ENCODE results near the gene MEGF9.
A peak's percentile ranks its signal among the peaks of the same experiment; 100 is the strongest.
"Not testable (repeated sequence)": the region's sequence is repeated elsewhere in the genome, so short reads cannot be mapped to it uniquely, and the experiment has no call there.

The MEGF9 gene

DNA sequence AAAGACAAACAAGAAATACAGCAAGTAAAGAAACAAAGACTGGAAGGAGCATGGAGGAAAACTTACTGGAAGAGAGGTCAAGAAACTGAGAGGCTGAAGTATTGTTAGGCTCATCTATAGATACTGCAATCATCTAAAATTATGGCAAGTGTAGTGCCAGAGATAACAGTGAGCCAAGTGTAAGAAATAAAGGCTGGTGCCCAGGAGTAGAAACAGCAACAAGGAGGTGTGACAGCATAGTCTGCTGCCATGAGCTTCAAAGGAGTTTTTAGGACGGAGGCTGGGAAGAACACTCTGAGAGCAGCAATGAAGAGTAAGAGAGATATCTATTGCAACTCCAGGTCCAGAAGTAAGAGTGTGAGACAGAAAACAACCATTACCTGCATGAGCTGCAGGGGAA lies 60.5 kb downstream of the MEGF9 start:
- no peak for DNase-seq

DNA sequence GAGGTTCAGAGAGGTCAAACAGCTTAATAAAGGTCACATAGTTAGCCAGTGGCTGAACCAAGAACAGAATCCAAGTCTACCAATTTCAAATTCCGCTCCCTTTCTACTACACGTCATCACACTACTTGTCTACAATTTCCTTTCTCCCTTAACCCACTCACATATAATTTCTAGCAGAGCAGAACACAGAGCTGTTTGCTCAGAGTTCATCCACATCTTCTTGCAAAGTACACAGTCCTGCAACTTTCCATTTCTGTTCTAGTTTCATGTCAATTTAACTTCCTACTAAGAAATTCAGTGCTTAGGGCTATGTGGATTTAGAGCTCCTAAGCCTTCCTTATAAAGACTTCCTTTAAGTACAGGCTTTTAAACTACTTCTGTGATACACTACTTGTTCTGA lies 61.3 kb downstream of the MEGF9 start:
- no peak for DNase-seq

DNA sequence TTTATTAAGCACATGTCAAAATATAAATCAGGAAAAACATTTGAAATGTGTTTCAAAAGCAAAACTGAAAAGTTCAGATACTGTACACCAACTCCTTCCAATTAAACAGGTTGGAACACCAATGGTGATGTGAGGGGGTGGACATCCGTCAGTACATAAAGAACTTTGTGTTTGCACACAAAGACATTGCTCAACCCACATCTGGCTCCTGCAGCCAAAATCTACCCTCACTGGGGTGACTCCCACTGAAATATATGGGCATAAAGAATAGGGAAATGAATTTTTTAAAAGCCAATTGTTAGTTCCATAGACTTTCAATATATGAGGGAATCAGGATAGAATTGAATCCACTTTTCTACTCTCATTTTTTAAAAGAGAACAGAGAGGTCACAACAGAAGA lies 63.9 kb downstream of the MEGF9 start:
- DNase-seq: no peak

DNA sequence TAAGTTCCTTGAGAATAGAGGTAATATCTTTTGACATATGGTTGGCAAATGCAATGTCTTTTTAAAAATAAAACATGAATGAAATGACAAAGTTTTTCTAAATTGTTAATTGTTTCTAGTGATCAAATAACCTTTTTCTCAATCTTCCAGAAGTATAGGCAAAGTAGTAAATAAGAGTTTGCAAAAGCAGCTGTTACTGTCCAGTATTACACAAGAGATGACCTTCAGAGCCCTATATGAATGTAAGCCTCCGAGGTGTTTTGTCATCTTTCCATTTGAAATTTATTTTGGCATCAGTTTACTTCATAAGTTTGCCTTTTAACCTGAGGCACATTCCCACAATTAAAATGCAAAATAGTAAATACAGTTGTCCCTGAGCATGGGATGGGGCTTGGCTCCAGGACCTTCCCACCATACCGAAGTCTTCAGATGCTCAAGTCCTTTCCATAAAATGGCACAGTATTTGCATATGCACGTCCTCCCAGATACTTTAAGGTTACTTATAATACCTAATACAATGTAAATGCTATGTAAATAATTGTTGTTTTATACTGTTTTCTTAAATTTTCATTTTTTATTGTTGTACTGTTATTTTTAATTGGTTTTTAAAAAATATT lies 65.6 kb downstream of the MEGF9 start:
- no peak for DNase-seq

DNA sequence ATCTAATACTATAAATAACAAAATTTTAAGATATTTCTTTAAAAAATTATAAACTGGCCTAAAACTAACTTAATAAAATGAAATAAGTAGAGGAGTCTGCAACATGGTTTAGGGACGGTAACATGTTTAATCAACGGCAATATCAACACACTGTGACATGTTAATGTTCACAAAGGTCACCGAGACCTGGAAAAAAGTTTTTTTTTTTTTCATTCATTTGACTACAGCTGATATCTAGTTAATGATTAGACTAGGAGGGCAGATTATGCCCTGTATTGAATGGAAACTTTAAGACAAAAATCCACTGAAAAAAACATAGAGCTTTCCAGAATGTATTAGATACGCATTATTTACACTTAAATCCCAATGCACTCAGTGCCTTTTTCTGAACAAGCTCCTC lies 67.3 kb downstream of the MEGF9 start:
- DNase-seq: no peak

DNA sequence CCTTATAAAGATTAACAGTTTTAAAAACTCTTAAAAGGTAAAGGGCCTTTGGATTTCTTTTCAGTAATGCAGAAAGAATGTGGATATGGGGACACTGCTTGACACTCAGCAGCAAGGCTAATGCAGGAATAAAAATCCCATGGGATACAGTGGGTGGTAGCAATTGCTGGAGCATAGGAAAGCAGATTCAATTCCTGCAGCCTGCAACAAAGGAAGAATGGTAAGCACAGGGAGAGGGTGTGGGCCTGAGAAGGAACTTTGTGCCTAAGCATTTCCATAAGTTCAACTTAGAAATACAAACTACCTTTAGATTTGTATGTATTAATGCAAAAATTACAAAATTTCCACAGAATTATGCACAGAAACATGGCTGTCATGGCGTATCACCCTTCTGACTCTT lies 68.5 kb downstream of the MEGF9 start:
- DNase-seq: no peak

DNA sequence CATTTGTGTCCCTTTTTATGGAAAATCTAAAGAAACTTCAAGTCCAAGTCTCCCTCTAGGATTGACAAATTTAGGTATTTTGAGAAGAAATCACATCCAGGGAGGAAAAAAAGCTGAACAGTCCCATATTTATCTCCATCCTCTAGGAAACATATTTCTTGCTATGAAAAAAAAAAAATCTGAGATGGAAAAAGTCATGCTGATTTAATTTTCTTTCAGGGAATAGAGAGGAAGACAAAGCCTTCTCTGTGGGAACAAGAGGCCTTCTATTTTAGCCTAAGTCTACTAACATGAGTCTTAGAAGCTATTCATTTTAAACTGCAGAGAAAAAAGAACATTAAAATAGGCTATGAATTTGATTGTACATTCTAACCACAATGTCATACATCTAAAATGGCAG lies 71.2 kb downstream of the MEGF9 start:
- DNase-seq: no peak

DNA sequence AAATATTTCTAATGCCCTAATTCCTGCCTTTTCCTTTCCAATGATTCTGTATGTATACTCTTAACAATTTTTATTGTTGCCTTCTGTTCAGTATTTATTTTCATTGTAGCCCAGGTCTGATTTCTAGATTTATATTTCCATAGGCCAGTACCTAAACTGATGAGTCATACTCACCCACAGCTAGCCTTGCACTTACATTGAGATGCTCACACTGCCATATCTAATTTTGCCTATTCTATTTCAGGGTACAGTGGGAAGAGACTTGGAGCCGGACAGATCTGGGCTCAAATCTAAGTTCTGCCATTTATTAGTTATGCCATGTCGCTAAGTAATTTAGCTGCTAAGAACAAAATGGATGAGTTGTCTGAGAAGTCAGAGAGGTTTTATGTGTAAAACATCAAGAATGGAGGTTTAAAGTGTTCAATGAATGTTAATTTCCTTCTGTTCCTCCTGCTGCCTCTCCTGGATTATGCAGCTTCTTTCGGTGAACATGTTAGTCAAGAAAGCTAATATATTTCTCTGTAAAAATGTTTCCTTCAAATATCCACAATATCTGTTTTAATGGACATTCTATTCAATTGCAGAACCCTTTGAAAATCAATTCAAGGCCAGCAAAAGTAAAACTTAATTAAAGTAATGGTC lies 72.0 kb downstream of the MEGF9 start:
- DNase-seq: no peak

DNA sequence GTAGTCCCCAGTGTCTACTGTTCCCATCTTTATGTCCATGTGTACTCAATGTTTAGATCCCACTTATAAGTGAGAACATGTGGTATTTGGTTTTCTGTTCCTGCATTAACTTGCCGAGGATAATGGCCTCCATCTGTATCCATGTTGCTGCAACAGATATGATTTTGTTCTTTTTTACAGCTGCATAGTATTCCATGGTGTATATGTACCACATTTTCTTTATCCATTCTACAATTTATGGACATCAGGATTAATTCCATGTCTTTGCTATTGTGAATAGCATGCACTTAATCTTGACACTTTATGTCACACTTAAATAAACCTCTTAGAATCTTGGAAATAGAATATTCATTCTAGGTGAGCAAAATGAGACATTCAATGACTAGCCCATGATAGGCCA lies 73.4 kb downstream of the MEGF9 start:
- DNase-seq: not testable (repeated sequence)

DNA sequence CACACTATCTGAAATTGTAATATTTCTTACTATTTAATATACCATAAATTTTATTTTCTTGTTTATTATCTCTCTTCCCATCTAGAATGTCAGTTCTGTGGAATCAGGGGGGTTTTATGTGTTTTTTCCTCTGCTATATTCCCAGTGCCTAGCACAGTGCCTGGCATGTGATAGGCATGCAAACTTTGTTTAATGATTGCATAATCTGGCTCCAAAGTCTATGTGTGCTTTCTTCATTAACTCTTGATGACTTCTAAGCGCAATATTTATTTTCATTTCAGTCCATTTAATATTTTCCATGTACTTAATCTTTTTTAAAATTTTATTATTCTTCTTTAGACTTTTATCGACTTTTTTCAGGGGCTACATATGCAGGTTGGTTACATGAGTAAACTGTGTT lies 73.9 kb downstream of the MEGF9 start:
- no peak for DNase-seq

DNA sequence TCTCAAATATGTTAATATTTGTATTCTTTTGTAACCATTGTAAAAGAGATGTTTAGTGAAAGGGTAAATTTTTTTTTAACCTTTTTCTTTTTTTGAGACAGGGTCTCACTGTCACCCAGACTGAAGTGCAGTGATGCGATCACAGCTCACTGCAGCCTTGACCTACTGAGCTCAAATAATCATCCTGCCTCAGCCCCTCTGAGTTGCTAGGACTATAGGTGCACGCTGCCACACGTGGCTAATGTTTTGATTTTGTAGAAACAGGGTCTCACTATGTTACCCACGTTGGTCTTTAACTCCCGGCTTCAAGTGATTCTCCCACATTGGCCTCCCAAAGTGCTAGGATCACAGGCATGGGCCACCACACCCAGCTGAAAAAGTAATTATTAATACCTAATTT lies 76.4 kb downstream of the MEGF9 start:
- DNase-seq: no peak

DNA sequence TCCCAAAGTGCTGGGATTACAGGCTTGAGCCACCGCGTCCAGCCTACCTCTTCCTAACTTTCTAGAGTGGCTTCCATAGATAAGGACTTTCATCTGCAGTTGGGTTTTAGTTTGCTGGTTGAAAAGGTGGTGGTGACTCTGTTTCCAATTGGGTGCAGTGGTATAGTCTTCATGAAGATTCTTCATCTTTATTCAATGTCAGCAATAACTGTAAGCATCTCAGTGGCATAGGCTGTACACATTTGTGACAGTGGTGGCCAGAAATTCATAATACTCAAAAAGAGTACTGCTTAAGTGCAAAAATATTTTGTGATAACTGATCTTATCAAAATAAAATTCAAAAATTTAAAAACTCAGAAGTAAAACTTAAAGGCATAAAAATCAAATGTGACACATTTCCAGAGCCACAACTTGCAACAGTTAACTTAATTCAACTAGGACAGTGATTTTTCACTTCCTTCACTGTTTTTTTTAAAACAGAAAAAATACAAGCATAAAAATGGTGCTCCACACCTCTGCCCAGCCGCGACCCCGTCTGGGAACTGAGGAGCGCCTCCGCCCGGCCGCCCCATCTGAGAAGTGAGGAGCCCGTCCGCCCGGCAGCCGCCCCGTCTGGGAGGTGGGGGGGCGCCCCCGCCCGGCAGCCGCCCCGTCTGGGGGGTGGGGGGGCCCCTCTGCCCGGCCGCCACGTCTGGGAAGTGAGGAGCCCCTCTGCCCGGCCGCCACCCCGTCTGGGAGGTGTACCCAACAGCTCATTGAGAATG lies 77.9 kb downstream of the MEGF9 start:
- no peak for DNase-seq

DNA sequence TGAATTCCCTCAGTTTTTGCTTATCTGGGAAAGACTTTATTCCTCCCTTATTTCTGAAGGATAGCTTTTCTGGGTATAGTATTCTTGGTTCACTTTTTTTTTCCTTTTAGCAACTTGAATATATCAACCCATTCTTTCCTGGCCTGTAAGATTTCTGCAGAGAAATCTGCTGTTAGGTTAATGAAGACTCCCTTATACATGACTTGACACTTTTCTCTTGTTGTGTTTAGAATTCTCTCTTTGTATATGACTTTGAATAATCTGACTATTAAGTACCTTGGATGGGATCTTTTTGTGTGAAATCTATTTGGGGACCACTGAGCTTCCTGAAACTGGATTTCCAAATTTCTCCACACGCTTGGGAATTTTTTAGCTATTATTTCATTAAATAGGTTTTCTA lies 79.3 kb downstream of the MEGF9 start:
- no peak for DNase-seq

DNA sequence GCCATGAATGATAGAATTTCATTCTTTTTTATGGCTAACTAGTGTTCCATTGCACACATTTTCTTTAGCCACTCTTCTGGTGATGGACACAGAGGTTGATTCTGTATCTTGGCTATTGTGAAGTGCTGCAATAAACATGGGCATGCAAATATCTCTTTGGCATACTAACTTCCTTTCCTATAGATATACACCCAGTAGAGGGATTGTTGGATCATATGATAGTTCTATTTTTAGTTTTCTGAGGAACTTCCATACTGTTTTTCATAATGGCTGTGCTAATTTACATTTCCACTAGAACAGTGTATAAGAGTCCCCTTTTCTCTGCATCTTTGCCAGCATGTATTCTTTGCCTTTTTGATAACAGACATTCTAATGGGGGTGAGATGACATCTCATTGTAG lies 83.9 kb downstream of the MEGF9 start:
- DNase-seq: no peak

DNA sequence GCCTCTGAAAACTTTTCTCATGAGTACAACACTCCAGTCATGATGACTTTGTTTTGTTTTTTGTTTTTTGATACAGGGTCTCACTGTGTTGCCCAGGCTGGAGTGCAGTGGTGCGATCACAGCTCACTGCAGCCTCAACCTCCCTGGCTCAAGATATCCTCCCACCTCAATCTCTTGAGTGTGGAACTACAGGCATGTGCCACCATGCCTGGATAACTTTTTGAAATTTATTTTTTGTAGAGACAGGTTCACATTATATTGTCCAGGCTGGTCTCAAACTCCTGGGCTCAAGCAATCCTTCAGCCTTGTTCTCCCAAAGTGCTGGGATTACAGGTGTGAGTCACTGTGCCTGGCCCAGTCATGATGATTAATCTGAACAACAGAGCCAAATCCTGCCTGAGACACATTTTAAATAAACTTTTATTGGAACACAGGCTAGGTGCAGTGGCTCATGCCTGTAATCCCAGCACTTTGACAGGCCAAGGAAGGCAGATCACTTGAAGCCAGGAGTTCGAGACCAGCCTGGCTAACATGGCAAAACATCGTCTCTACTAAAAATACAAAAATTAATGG lies 85.3 kb downstream of the MEGF9 start:
- not testable (repeated sequence) for DNase-seq

DNA sequence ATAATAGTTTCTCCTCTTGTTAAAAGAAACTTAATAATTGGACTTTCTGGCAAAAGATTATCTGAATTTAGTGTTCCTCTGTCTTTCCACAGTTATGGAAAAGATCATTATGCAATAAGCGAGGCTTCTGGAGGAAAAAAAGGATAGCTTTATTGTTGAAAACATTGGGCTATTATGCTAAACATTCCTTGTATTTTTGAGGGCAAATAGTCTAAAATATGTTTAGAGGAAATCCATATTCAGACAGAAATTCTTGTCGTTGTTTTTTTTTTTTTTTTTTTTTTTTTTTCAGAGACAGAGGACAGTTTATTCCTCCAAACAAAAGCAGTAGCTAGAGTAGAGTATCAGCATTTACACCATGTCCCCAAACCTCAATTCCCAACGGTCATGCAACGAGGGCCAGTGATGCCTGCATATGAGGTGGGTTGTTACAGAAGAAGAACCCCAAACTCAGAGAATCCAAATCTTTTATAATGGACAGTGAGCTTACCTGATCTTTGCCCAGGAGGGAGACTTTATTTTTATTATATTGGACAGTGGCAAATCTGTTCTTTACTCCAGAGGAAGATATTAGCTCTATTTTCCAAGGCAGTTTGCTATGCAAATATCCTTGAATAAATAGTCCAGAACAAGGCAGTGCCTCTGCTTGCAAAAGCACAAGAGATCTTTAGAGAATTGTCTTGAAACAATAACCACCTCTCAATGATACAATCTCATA lies 85.9 kb downstream of the MEGF9 start:
- no peak for DNase-seq

DNA sequence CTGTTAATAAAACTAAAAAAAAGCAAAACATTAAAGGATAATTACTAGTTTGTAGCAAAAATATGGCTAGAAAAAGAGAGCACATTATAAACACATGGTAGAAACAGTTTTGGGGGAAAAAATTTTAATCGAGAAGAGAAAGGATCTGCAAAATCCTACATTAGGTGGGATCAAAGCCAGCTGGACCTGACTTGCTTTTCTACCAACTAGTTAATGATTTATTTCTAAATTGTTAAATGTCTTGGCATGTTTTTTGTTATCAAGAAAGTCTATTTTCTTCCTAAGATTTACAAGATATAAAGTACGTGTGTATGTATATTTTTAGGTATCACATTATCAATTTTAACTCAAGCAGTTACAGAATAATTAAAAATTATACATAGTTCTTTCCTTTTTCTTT lies 87.2 kb downstream of the MEGF9 start:
- DNase-seq: no peak

DNA sequence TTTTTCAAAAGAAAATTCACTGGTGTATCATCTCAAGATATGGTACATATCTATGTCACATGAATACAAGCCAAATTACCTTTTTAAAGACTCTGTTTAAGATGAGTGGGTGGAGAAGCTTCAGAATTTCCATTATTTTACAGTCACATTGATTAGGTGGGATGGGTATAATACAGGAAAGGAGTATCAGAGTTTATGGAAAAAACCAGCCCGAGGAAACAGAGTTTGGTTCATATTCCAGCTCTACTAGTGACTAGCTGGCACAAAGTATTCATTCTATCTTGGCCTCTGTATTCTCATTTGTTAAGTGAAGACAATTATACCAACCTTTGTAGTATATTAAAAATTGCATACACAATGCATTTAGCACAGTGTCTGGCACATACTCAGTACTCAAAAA lies 87.8 kb downstream of the MEGF9 start:
- DNase-seq: no peak

DNA sequence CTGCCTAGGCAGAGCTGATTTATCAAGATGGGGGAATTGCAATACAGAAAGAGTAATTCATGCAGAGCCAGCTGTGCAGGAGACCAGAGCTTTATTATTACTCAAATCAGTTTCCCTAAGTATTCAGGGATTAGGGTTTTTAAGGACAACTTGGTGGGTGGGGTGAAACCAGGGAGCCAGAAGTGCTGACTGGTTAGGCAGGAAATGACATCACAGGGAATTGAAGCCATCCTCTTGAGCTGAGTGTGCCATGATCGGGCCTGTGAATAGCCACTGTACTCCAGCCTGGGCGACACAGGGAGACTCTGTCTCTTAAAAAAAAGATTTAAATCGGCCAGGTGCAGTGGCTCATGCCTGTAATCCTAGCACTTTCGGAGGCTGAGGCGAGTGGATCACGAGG lies 89.0 kb downstream of the MEGF9 start:
- DNase-seq: no peak

DNA sequence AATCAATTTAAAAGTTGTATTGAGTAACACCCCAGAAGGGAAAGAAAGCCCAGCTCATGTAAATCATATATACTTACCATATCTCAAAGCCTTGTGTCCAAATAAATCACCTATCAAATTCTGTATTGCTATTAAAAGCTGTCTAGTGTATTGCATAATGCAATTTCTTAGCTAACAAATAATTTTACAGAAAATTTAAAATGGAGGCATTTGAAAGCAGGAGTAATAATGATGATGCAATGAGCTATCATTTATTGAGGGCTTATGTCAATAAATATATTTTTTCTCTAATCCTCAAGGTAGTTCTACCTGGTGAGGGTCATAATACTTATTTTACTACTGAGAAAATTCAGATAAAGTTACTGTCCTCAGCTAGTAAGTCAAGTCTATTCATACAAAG lies 91.5 kb downstream of the MEGF9 start:
- no peak for DNase-seq

DNA sequence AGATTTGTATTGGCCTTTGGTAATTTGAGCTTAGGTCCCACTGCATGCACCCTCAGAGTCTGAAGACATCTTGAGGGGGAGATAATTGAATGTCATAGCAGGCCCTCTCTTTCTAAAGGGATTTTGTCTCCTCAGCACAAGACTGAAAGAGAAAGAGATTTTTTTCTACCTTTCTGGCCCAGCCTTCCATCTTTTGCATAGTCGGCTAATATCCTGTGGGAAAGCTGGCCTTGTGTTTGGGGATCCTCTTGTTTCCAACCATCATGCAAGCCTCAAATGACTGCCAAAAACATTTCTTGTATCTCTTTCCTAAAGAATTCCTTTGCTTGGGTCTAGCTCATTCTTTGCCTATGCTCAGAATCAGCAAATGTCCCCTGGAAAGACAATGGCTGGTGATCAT lies 92.3 kb downstream of the MEGF9 start:
- DNase-seq: no peak

DNA sequence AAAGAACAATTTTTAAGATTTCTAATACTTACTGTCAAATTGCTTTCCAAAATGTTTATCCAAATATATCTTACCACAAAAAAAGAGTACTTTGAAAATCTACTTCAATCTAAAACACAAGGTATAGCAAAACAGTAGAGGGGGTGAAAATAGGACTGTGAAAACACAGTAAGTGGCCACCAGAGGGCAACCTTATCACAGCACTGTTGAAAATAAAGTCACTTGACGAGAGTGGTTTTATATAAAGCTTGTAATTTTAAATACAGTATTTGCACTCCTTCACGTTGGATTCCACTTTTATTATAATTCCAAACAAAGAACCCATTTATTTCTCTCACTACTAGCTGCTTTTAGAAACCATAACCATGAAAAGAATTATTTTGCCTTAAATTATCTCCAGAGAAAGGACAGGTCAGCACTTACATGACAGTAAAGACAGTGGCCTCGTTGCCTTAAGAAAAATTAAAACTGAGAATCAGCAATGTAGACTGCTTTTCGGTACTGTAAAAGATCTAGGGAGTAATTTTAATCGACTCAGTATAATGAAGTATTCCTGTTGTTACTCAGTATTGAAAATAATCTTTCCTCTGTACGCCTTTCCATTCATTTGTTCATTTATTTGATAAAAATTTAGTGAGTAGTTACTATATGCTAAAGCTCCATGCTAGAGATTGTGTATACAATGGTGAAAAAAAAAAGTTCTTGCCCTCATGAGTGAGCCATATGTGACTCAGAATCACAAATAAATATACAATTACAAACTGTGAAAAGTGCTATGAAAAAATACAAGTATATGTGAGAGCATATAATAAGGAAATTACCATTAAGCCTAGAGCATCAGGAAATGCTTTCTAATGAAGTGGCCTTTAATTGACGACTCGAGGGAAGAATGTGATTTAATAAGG lies 94.3 kb downstream of the MEGF9 start:
- DNase-seq: peak; percentile 66
